ENCODE measurements around the gene SYP. TPM values are rescaled to one million over a fixed set of nuclear protein-coding genes. Genes with fewer than 3 reads are reported as not detected.
"Not testable (repeated sequence)": the region's sequence is repeated elsewhere in the genome, so short reads cannot be mapped to it uniquely, and the experiment has no call there.

The SYP gene
- total RNA-seq, 1 experiment from 2014 or later, result 7.5 TPM

DNA sequence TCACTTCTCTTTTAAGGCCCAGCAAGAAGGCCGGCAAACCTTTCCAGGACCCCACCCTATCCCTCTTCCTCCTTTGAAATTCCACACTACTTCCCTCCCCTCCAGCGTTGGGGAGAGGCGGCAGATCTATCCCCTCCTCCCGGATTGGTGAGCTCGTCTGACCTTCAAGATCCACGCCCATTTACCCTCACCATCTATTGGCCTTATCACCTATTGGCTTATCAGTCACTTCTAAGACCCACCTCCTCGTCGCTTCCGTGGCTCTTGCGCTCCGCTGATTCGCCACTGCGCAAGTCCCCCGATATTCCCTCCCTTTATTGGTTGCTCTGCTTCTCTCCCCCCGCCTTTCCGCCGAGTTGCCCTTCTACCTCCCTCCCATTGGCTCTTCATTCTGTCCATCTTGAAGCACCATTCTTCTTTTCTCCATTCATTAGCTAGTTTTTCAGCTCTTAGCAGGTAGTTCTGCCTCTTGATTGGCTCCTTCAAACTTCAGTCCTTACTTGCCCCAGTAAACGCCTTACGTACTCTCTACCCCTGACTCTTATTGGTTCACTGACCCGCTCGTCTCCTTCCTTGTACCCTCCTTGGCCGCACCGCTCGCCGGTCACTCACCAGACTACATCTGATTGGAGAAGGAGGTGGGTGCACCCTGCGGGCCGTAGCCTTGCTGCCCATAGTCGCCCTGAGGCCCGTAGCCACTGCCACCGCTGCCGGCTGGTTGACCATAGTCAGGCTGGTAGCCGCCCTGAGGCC is 9.0 kb downstream of the SYP start:
- peak; percentile 97 for DNase-seq (ENCODE audit: low read depth)

DNA sequence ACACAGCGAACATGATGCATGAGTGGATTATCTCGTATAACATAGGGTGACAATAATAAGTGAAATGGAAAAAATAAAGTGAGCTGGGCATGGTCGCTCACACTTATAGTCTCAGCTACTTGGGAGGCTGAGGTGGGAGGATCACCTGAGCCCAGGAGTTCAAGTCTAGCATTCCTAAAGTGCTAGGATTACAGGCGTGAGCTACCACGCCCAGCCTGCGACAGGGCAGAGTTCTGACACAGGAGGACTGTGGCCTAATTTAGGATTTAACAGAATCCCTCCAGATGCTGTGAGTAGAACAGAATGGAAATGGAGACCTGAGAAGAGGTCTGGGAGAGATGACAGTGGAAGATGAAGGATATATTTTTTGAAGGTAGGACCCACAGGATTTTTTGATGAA is 10.4 kb downstream of the SYP start:
- DNase-seq (ENCODE audit: low read depth), result no peak

DNA sequence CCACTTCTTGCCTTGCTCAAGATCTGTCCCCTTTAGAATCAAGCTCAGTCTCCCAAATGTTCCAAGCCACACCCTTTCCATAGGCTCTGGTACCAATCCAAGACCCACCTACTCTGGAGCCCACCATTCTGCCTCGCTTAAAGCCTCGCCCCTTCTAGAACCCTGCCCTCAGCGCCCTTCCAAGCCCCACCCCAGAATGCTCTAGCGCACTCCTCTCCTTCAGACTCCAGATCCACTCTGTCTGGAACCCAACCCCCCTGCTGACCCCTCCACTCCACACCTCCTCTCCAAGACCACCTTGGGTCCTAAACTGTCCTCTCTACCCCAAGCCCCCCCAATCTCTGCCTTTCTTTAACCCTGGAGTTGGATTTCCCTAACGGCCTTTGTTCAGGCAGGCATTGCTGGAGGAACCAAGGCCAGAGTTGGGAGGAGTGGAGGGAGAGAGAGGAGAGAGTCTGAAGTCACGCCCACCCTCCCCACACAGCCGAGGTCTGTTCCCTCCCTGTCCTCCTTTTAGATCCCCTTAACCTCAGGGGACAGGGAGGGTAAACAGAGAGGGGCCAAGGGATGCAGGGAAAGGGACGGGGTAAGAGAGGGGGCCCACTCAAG is 11.4 kb downstream of the SYP start:
- no peak for DNase-seq (ENCODE audit: low read depth)

DNA sequence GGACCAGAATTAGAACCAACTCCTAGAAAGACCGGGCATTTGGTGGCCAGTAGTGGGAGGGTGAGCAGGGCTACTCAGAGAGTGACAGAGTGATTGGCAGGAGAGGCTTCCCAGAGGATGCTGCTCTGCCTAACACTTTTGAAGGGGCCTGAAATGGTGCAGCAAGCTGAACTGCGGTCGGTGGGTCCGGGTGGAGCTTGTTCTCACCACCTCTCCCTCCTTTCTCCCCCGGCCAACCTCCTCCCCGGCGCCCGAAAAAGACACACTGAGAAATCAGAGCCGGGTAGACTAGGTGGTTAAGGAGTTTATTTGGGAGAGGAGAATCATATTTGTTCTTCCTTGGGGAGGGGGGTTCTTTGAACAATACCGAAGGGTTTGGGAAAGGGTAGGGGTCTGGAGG is 12.5 kb downstream of the SYP start:
- no peak for DNase-seq (ENCODE audit: low read depth)

DNA sequence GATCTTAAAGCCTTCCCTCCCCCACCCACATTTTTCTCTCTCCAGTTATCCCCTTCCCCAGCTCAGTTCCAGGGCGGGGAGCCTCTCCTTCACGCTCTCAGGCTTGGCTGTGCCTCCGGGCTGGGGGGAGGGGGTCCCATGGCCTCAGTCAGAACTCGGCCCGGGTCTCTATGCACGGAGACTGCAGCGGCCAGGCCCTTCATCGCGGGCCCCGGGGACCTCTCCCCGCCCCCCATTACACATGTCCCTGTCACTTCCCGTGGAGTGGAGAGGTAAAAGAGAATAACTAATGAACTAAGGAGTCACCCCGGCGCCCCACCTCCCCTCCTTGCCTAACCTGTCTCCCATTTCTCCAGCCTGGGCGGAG is 13.0 kb downstream of the SYP start:
- DNase-seq (ENCODE audit: low read depth), result no peak

DNA sequence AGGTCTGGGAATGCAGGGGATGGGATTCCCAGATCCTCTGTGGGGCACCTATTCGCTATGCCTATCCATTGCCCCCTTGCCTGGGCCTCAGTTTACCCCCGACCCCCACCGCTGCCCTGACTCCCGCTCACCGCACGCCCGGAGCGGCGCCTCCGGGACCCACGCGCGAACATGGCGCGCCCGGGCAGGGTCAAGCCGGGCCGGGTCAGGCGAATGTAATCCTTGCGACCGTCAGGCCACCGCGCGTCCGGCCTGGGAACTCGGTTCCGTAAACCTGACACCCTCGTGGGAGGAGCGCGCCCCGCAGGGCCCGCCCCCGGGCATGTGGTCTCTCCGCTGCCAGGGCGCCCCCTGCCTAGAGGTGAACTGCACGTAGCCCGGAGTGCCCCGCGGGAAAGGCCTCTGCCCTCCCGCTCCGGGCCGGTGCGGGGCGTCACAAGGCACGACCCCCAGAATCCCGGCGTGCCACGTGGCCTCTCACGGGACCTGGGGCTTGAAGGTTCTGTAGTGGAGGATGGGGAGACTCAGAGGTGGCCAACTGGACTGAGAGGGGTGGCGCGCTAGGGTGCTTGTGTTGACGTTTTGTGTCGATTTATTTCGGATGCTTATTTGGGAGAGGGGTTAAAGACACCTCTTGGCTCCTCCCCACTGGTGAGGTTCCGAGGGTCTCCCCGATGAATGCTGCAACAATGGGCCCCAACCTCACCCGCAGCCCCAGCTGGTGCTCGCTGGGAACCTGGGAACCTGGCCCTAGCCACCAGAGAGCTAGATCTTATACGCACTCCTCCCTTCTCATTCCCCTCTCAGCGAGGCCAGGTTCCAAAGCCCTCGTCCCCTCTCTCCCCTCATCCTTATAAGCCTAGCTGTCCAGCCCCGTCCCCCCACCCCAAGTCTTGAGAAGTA is 13.6 kb downstream of the SYP start, which contains the start of gene PRICKLE3:
Gene PRICKLE3 (minus strand): TSS at position 249 of the 903 bp plus-strand sequence. CDS start 76 bp downstream, at position 173.
- peak; percentile 73 for DNase-seq (ENCODE audit: low read depth)

DNA sequence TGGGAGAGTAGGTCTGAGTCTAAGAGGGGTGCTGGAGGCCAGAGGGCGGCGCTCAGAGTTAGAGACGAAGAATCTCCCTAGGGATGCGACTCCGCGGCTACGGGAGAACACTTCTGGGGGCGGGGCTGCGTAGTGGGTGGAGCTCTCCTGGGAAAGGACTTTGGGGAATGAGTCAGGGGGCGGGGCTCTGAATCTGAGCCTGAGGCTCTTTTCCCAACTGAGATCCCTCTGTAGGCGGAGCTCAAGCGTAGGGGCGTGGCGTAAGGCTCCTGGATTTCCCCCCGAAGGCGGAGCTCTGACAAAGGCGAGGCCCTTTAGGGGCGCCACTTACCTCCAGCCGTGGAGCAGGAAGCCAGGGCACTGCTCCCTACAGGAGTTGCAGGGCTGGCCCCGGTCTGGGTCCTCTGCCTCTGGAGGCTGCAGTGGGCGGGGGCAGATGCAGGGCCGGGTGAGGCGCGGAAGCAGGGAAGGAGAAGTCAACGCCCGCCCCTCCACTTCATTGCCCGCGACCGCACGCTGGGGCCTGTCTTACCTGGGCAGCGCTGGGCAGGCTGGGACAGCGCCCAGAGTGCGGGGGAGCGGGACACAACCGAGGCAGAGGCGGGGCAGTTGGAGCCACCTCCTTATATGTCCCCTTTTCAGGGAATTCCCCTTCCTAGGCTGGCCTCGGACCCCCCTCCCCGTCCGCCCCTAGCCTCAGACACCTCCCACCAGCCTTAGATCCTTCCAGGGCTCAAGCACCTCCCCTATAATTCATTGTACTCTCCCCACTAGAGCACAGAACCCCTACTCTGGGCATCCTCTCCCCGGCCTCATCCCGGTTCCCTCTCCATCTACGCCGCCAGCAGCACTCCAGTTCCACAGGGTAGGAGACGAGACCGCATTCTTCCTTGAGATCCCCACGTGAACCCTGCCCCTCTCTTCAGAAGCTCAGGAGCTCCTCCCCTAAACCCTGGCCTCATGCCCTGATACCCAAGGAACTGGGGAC is 15.4 kb downstream of the SYP start:
- DNase-seq (ENCODE audit: low read depth), result peak; percentile 91

DNA sequence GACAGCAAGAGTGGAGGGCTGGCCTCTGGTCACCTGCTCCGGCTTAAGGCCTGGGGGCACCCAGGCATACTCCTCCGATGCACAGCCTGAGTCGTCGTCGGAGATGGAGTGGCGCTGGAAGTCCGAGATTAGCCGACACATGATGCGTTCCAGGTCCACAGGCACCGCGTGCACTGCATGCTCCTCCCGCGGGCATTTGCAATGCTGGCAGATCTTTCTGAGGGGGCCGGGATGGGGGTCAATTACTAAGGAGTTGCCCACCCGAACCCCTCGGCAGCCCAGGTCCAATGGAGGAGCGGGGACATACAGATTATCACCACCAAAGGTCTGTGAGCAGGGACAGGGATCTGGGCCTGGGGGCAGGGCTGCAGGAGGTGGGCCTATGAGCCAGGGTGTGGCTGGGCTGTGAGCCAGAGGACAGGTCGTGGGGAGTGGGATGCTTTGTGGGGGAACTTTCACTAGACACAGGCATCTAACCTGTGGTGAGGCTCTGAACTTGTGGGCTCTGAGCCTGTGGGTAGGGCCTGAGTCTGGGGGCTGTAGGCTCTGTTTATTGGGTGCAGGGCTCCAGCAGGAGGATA is 16.2 kb downstream of the SYP start:
- no peak for DNase-seq (ENCODE audit: low read depth)

DNA sequence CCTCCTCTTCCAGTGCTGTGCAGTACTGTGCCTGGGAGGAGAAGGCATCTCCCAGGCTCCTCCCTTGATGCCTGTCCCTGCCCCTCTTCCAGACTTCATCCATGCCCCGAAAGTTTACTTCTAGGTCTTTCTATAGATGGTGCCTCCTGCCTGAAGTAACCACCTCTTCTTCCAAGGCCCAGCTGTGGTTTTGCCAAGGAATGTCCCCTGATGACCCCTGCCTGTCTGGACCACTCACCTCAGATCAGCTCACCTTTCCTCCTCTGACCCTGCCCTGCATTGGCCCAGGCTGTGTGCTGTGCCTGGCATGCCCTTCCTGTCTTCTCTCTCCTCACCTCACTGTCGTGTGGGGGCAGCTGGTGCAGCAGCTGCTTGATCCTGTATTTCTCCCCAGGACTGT is 20.6 kb downstream of the SYP start:
- no peak for DNase-seq (ENCODE audit: low read depth)

DNA sequence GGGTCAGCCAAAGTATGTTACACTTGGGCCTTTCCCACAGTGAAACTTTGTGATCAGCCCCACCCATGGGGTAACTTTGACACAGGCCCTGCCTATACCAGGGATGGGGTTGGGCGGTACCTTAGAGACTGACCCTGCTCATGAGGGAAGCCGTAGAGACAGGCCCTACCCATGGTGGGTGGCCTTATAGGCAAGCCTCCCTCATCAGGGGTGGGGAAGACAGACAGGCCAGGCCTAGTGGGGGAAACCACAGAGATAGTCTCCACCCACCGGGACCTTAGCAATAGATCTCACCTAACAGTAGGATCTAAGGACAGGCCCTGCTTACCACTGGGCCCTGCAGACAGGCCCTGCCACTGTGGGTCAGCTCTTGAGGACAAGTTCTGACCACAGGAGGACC is 21.5 kb downstream of the SYP start:
- DNase-seq (ENCODE audit: low read depth), result no peak

DNA sequence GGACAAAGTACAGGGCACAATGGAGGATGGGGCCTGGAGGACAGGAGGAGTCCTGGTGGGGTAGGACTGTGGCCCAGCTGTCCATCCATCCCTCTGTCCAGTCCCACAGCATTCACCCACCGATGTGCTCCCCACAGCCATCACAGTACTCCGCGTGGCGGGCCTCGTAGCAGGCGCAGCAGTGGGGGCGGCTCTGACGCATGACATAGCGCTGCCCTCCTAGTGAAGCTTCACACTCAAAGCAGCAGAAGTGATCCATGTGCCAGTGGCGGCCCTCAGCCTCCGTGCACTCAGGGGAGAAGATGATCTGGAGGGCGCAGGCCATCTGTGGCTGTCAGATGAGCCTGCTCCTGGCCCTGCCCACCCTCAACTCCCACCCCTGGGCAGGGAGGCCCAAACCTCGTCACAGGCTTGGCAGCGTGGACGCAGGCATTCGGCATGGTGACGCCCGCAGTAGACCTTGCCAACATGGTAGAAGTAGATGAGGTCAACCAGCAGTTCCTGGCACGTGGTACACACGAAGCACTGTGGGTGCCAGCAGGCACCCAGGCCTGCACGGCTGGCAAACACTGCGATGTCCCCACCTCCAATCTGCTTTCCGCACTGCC is 22.0 kb downstream of the SYP start:
- no peak for DNase-seq (ENCODE audit: low read depth)

DNA sequence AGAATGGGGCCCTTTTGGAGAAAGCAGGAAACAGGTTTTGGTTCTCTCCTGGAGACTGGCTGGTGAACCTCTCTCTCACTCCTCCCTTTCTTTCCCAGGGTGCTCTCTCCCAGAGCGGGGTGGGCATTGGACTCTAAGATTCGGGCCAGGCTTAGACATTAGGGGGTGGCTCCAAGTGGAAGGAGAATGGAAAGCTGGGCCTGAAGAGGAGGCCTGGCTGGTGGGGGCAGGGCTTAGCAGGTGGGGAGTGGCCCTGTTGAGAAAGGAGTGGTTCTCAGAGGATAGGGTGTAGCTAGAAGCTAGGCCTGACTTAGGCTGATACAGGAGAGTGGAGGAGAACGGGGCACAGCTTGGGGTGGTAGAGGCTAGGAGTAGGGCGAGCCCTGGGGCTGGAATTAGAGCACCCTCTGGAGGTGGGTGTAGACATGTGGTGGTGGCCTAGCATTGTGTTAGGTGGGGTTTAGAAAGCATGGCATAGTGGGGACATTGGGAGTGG is 22.6 kb downstream of the SYP start:
- DNase-seq (ENCODE audit: low read depth), result no peak

DNA sequence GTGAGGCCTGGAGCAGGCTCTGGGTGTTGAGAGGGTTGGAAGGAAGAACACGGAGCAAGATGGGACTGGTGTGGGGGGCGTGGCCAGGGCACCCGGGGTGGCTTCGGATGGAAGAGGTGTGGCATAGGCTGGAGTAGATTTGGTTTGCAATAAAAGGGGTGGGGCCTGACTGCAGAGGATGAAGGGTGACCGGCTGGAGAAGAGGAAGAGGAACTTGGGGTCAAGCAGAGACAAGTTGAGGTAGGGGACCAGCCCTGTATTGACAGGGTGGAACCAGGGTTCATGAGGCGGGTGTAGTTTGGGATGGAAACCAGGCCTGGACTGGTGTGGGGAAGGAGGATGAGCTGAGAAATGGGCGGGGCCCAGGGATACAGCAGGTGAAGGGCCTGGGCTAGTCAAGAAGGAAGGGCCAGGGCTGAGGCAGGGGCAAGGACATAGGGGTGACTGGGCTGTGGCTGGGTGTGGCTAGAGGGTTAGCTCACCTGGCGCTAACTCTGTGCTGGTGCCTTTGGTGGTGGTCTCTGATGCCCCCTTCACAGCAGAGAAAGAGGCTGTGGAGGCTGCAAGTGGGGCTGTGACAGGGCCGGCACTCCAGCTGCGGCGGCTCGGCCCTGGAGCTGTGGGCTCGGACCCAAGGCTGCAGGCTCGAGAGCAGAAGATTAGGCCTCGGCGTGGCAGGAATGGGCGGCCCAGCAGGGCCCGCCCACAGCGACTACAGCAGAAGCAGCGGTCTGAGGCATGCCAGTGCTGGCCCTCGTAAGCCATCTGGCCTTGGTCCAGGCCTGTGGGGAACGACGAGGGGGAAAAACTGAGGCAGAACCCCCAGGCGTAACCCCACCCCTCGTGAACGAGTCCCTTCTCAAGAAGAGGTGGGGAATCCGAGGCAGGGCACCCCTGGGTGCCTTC is 23.3 kb downstream of the SYP start:
- DNase-seq (ENCODE audit: low read depth), result no peak

DNA sequence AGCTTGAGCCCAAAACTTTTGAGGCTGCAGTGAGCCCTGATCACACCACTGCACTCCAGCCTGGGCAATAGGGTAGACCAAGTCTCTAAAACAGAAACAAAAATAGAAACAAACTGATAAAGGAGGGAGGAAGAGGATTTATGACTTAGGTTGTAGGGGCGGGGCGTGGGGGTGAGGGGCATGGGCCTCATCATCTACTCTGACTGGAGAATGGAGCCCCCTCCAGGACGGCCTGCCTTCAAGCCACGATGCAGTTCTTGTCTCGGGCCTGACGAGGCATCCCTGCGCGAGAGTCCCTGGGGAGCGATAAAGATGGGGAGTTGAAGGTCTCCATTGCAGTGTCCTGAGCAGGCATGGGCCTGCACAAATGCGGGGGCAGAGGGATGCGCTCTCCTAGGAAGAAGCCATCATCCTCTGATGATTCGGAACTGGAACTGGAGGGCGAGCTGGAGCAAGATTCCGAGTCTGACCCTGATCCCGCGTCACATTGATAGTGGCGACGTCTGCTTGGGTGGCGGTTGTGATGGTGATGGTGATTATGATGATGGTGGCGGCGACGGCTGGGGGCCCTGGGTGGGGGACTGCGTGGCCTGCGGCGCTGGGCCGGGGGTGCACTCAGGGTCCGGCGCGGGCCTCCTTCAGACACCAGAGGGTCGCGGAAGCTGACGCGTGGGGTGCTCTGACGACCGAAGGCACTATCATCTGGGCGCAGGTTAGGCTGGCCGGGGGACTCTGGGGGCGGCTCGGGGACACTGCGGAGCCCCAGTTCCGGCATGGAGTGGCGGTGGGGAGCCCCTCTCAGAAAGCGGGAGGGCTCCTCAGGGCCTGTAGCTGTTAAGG is 24.3 kb downstream of the SYP start:
- DNase-seq (ENCODE audit: low read depth), result no peak

DNA sequence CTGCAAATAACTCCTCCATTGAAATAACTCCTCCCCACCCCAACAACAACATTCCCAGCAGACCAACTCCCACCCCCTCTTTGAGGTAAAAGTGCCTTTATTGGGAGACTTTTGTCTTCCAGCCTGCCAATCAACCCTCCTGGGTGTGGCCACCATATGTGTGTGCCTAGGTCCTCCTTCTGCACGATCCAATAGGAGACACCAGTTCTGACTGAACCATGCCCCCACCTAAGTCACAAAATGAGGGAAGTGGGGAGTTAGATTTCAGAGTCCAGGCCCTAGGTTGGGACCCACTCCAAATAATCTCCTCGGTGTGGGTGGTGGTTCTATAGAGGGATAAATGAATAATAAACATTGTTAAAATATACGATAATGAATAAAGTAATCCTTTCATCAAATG is 25.3 kb downstream of the SYP start:
- DNase-seq (ENCODE audit: low read depth), result no peak

DNA sequence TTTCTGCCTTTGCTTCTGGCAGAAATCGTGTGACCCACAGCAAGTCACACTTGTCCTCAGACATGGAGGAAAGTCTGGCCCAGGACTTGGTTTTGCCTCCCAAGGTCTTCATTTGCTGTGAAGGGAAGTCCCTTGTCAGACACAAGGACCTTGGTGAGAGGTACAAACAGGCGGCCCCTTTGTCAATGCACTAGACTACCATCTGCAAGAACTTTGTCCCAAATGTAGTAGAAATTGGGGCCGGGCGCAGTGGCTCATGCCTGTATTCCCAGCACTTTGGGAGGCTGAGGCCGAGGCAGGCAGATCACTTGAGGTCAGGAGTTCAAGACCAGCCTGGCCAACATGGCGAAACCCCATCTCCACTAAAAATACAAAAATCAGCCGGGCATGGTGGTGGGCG is 26.4 kb downstream of the SYP start:
- not testable (repeated sequence) for DNase-seq (ENCODE audit: low read depth)

DNA sequence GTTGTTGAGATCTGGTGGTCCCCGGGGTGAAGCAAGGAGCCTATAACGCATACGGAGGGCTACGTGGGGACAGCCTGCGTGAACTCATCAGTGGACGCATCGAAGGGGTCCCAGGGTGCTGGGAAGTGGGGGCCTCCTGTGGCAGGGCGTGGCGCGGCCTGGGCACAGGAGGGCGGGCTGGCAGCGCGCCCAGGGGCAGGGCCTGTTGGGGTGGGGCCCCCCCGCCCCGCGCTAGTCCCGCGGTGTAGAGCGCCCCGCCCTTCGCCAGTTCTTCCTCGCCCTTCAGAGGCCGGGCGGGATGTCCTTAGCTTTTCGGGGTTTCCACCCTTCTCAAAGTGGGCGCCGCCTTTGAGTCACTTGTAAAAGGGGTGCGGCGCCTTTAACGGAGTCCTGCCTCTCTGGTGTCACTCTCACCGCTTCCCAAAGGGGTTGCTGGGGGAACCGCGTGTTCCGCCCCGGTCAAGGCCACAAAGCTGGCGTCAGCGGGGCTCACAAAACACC is 27.7 kb downstream of the SYP start:
- peak; percentile 76 for DNase-seq (ENCODE audit: low read depth)

DNA sequence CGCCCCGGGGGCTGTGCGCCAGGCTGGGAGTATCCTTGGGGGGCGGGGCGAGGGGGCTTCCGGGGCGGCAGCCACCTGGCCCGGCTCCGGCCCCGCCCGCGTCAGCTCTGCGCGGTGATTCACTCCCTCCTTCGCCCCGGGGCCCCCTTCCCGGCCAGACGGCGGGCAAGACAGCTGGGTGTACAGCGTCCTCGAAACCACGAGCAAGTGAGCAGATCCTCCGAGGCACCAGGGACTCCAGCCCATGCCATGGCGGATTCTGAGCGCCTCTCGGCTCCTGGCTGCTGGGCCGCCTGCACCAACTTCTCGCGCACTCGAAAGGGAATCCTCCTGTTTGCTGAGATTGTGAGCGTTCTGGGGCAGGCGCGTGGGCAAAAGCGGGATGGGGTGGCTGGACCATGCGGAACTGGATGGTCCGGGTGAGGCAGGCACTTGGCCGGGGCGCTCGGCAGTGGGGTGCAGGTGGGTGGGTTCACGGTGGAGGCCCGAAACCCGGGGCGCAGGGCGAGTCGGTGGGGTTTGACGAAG is 28.2 kb downstream of the SYP start, which contains the start of gene PLP2:
Gene PLP2 (plus strand): TSS at position 147 of the 528 bp plus-strand sequence. CDS start 103 bp downstream, at position 250.
- DNase-seq (ENCODE audit: low read depth), result peak; percentile 76

Measured in Daoy (cell line).